Liver (tissue), 2 donors: ENCODE measurements around the gene MBP.

Experiments
- RAD21 ChIP-seq, 2 donors: IDR thresholded peaks; 2 replicates each; pipeline ENCODE4 v1.6.1; 2016; ENCODE audit warnings: antibody characterized with exemption in 2 of 2, mild to moderate bottlenecking in 2 of 2
- SP1 ChIP-seq: IDR thresholded peaks from 2 replicates; pipeline ENCODE4 v1.6.1; 2018; ENCODE audit warnings: antibody characterized with exemption, mild to moderate bottlenecking
- donor health status: healthy.

GRCh38 chr18:76948345-76948744, 184.2 kb downstream of the MBP start:
- TF ChIP-seq SP1 (no peak), RAD21 (IDR thresholded peaks at IDR 0.05) (no peak)
